Stimulated activated CD4-positive, alpha-beta T cell treated with anti-CD3 and anti-CD28 coated beads, Interleukin-1b, Interleukin-23, amount 100 ng/mL, for 24 hours (primary cell): ENCODE results near the gene ZNF333.
"Not testable (repeated sequence)": the region's sequence is repeated elsewhere in the genome, so short reads cannot be mapped to it uniquely, and the experiment has no call there.

Experiments used
- DNase-seq, 4 experiments: peaks; one replicate each; pipeline ENCODE4 v3.0.0-alpha.2; 2020; ENCODE audit warnings: low read depth in 4 of 4, low spot score in 1 of 4

ZNF333 gene

GRCh38 chr19:14695471-14695870, 5.6 kb downstream of the ZNF333 start:
- no peak for DNase-seq

GRCh38 chr19:14699641-14700040, 9.8 kb downstream of the ZNF333 start:
- DNase-seq, result no peak

GRCh38 chr19:14700711-14701375, 11.0 kb downstream of the ZNF333 start:
- DNase-seq, result no peak

- DNase-seq, result no peak
Measured at GRCh38 chr19:14703833-14704232, 14.0 kb downstream of the ZNF333 start.

GRCh38 chr19:14704450-14704849, 14.6 kb downstream of the ZNF333 start:
- DNase-seq, result no peak

GRCh38 chr19:14715841-14716240, 26.0 kb downstream of the ZNF333 start:
- DNase-seq, result no peak

GRCh38 chr19:14718522-14719116, 28.8 kb downstream of the ZNF333 start:
- no peak for DNase-seq

- DNase-seq, result no peak
Measured at GRCh38 chr19:14719162-14719561, 29.3 kb downstream of the ZNF333 start.

- DNase-seq, result no peak
Measured at GRCh38 chr19:14722127-14722526, 32.3 kb downstream of the ZNF333 start.

GRCh38 chr19:14728595-14728994, 38.7 kb downstream of the ZNF333 start:
- DNase-seq, result no peak

- DNase-seq, result no peak
Measured at GRCh38 chr19:14731200-14731599, 41.4 kb downstream of the ZNF333 start.

GRCh38 chr19:14732510-14732909, 42.7 kb downstream of the ZNF333 start:
- DNase-seq, result no peak

GRCh38 chr19:14733574-14733973, 43.7 kb downstream of the ZNF333 start:
- DNase-seq, result no peak

GRCh38 chr19:14735915-14736314, 46.1 kb downstream of the ZNF333 start:
- DNase-seq, result no peak

GRCh38 chr19:14746886-14747285, 57.0 kb downstream of the ZNF333 start:
- no peak for DNase-seq

- no peak for DNase-seq
Measured at GRCh38 chr19:14748601-14749000, 58.8 kb downstream of the ZNF333 start.

GRCh38 chr19:14758816-14759215, 69.0 kb downstream of the ZNF333 start:
- DNase-seq, result no peak

- no peak for DNase-seq
Measured at GRCh38 chr19:14761607-14762006, 71.8 kb downstream of the ZNF333 start.

- DNase-seq, result no peak
Measured at GRCh38 chr19:14762111-14762510, 72.3 kb downstream of the ZNF333 start.

- no peak for DNase-seq
Measured at GRCh38 chr19:14763497-14764145, 73.8 kb downstream of the ZNF333 start.

GRCh38 chr19:14764401-14764800, 74.6 kb downstream of the ZNF333 start:
- no peak for DNase-seq

- not testable (repeated sequence) for DNase-seq
Measured at GRCh38 chr19:14765403-14765802, 75.6 kb downstream of the ZNF333 start.

GRCh38 chr19:14765841-14766240, 76.0 kb downstream of the ZNF333 start:
- DNase-seq, result not testable (repeated sequence)
